Endodermal cell (in vitro differentiated cells): ENCODE results near the gene SOX12. TPM values are rescaled to one million over a fixed set of nuclear protein-coding genes. Genes with fewer than 3 reads are reported as not detected.
A peak's percentile ranks its signal among the peaks of the same experiment; 100 is the strongest.

Experiments used
- DNase-seq: peaks from one replicate; pipeline ENCODE4 v3.0.0-alpha.2; 2017
- H3K27ac ChIP-seq: 2 replicates; pipeline ENCODE4 v1.5.1; 2013; ENCODE audit warnings: mild to moderate bottlenecking, low read depth, low read length, moderate library complexity
- H3K27me3 ChIP-seq: 2 replicates; pipeline ENCODE4 v1.6.1; 2013; ENCODE audit warnings: mild to moderate bottlenecking, low read length, moderate library complexity; ENCODE audit not compliant: insufficient read depth, control insufficient read depth, poor library complexity, severe bottlenecking
- H3K36me3 ChIP-seq: 2 replicates; pipeline ENCODE4 v1.7.0; 2013; ENCODE audit warnings: mild to moderate bottlenecking, low read length, moderate library complexity; ENCODE audit not compliant: control insufficient read depth, insufficient read depth
- H3K4me1 ChIP-seq: one replicate; pipeline ENCODE4 v1.7.0; 2013; ENCODE audit warnings: low read length; ENCODE audit not compliant: control insufficient read depth, insufficient read depth
- H3K4me3 ChIP-seq: 2 replicates; pipeline ENCODE4 v1.5.1; 2013; ENCODE audit warnings: mild to moderate bottlenecking, low read length, moderate library complexity
- H3K9ac ChIP-seq: 2 replicates; pipeline ENCODE4 v1.6.1; 2013; ENCODE audit warnings: mild to moderate bottlenecking, low read length, moderate library complexity; ENCODE audit not compliant: poor library complexity, severe bottlenecking; ENCODE audit errors: extremely low read depth
- H3K9me3 ChIP-seq: 2 replicates; pipeline ENCODE4 v1.6.1; 2013; ENCODE audit warnings: mild to moderate bottlenecking, low read length, moderate library complexity; ENCODE audit not compliant: control insufficient read depth
- H3K27ac Mint-ChIP-seq: 2 replicates; pipeline ENCODE4 v1.8.0; 2020; ENCODE audit warnings: mixed read lengths
- H3K27me3 Mint-ChIP-seq: 2 replicates; pipeline ENCODE4 v1.8.0; 2021; ENCODE audit warnings: mild to moderate bottlenecking, mixed read lengths; ENCODE audit not compliant: insufficient read depth
- H3K36me3 Mint-ChIP-seq: 2 replicates; pipeline ENCODE4 v1.8.0; 2020; ENCODE audit warnings: low read depth, mixed read lengths
- H3K4me1 Mint-ChIP-seq: 2 replicates; pipeline ENCODE4 v1.8.0; 2020; ENCODE audit warnings: mixed read lengths
- H3K4me3 Mint-ChIP-seq: 2 replicates; pipeline ENCODE4 v1.8.0; 2020; ENCODE audit warnings: mild to moderate bottlenecking, moderate library complexity, mixed read lengths
- H3K9me3 Mint-ChIP-seq: 2 replicates; pipeline ENCODE4 v1.8.0; 2020; ENCODE audit warnings: mild to moderate bottlenecking, mixed read lengths
- CTCF ChIP-seq: fragments of 200-600 bp; sonication (generic); conservative IDR thresholded peaks from 2 replicates; pipeline ENCODE4 v1.5.0; 2021; ENCODE audit warnings: antibody characterized with exemption, mild to moderate bottlenecking
- WGBS, 2 experiments: methylation state at CpG; one replicate each; pipeline versions ENCODE4 v1.1.5 to v1.1.7; 2013; ENCODE audit warnings: missing lambda C conversion rate in 2 of 2, mixed read lengths in 1 of 2; ENCODE audit not compliant: insufficient coverage in 1 of 2, insufficient read length in 1 of 2; 5-methylcytosine and 5-hydroxymethylcytosine counted together
- total RNA-seq, 2 donors: library from RNA; stranded (reverse); fragmentation: NEBNext Ultra II Directional in 1 of 2; extraction: Animal tissue kit (Norgen Biotek cat#: 25700) in 1 of 2; gene quantifications; 2 replicates in 1 of 2; 3 replicates in 1 of 2; pipeline ENCODE4 v1.2.1, GENCODE V29; 2021

Gene SOX12
- total RNA-seq, 2 donors from 2014 or later = 71.4 to 81.7 TPM

- 0 to 1% methylated on average over 23 to 58 of the region's 61 CpGs for WGBS, 2 experiments
These were observed 22.5 kb downstream of the SOX12 start for GRCh38 chr20:347640-348484.

GRCh38 chr20:348972-349841 lies 23.9 kb downstream of the SOX12 start:
- no peak overlapping the region for H3K9ac ChIP-seq
- DNase-seq = no peak
- Mint-ChIP-seq H3K9me3 (no peaks in the 10 kb centered on the region), H3K27ac (no peak overlapping the region), H3K4me1 (peaks cover 13% of the 10 kb centered on the region), H3K27me3 (peaks cover 11% of the 10 kb centered on the region), H3K4me3 (peak overlapping the region; percentile 88), H3K36me3 (peaks cover 5% of the 10 kb centered on the region)
- H3K4me3 ChIP-seq = peak overlapping the region; percentile 87
- H3K27ac ChIP-seq = no peak overlapping the region
- H3K9me3 ChIP-seq = no peaks in the 10 kb centered on the region
- peaks cover 11% of the 10 kb centered on the region for H3K36me3 ChIP-seq
- WGBS, 2 experiments = 95 to 96% methylated on average over 13 to 19 of the region's 19 CpGs
- no peaks in the 10 kb centered on the region for H3K27me3 ChIP-seq
- no peak for TF ChIP-seq CTCF
- peaks cover 3% of the 10 kb centered on the region for H3K4me1 ChIP-seq

More at GRCh38 chr20:347640-348484, 22.5 kb downstream of the SOX12 start:
- Mint-ChIP-seq H3K9me3 (no peaks in the 10 kb centered on the region), H3K36me3 (peaks cover 5% of the 10 kb centered on the region), H3K27ac (peak overlapping the region; percentile 83), H3K4me3 (peak overlapping the region; percentile 88), H3K27me3 (peaks cover 20% of the 10 kb centered on the region), H3K4me1 (peaks cover 13% of the 10 kb centered on the region)
- peak overlapping the region; percentile 87 for H3K4me3 ChIP-seq
- peak overlapping the region; percentile 83 for H3K27ac ChIP-seq
- peaks cover 11% of the 10 kb centered on the region for H3K36me3 ChIP-seq
- peak; percentile 9 for TF ChIP-seq CTCF
- peak; percentile 98 for DNase-seq
- no peaks in the 10 kb centered on the region for H3K27me3 ChIP-seq
- peak overlapping the region; percentile 49 for H3K9ac ChIP-seq
- no peaks in the 10 kb centered on the region for H3K9me3 ChIP-seq
- H3K4me1 ChIP-seq = peaks cover 3% of the 10 kb centered on the region

- Mint-ChIP-seq H3K36me3 (peaks cover 5% of the 10 kb centered on the region), H3K4me1 (peaks cover 7% of the 10 kb centered on the region), H3K9me3 (no peaks in the 10 kb centered on the region), H3K27me3 (no peaks in the 10 kb centered on the region), H3K4me3 (no peak overlapping the region), H3K27ac (no peak overlapping the region)
- H3K9ac ChIP-seq = no peak overlapping the region
- 90 to 95% methylated on average over 10 to 13 of the region's 13 CpGs for WGBS, 2 experiments
- no peak overlapping the region for H3K27ac ChIP-seq
- H3K36me3 ChIP-seq = peaks cover 11% of the 10 kb centered on the region
- H3K4me1 ChIP-seq = no peaks in the 10 kb centered on the region
- TF ChIP-seq CTCF = no peak
- DNase-seq = no peak
- no peaks in the 10 kb centered on the region for H3K27me3 ChIP-seq
- no peak overlapping the region for H3K4me3 ChIP-seq
- H3K9me3 ChIP-seq = no peaks in the 10 kb centered on the region
These were observed 27.8 kb downstream of the SOX12 start for GRCh38 chr20:353166-353565.
